C4-2B (cell line): ENCODE results near the gene LIPK.

Source experiments
- CTCF ChIP-seq: fragments of 450-650 bp; conservative IDR thresholded peaks from 2 replicates; pipeline ENCODE4 v1.5.1; 2017; ENCODE audit warnings: mild to moderate bottlenecking
- ZFX ChIP-seq: fragments of 450-650 bp; IDR thresholded peaks from 2 replicates; pipeline ENCODE4 v1.6.1; 2017

DNA sequence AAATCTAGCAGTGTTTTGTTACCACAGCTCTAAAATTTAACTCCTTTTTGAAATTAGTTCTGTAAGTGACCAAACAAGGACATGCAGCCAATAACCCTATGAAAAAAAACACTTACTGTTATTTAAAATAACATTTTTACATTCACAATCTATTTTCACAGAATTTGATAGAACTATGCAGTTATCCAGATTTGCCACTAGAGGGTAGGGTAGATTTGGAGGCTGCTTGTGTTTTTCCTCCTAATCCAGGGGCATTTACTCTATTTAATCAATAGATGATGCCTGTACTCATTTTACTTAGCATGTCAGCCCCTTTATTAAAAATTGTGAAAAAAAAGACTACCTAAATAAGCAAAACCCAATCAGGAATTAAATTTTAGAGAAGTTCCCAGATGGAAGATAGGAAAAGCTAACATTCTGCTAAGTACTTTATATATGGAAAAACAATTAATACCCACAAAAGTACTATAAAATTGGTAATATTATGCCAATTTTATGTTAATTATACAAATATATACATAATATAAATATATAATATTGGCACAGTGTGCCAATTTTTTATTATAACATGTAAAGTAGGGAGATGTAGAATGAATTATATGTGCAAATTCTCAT, 18.1 kb upstream of the LIPK start:
- TF ChIP-seq CTCF, result peak; percentile 71
- no peak for TF ChIP-seq ZFX
